Body of pancreas (tissue), 4 donors: ENCODE data around the gene FABP1. TPM values are rescaled to one million over a fixed set of nuclear protein-coding genes. Genes with fewer than 3 reads are reported as not detected.

Source experiments
- ATAC-seq: fragments of 150-250 bp; one replicate; pipeline ENCODE4 v1.9.1; 2016
- DNase-seq, 4 donors: peaks; one replicate each; pipeline ENCODE4 v3.0.0-alpha.2; 2019
- H3K27ac ChIP-seq, 4 donors: fragments of 200-600 bp; sonication (generic); 1 replicate in 3 of 4; 2 replicates in 1 of 4; pipeline versions ENCODE4 v1.5.1 to v1.6.1; 2016 to 2019; ENCODE audit warnings: mild to moderate bottlenecking in 1 of 4, mixed read lengths in 1 of 4, moderate library complexity in 1 of 4
- H3K27me3 ChIP-seq, 2 donors: fragments of 200-600 bp; sonication (generic); one replicate each; pipeline ENCODE4 v1.6.0; 2016; ENCODE audit warnings: mild to moderate bottlenecking in 1 of 2
- H3K36me3 ChIP-seq, 2 donors: fragments of 200-600 bp; sonication (generic); replicated peaks in 1 of 2; 2 replicates each; pipeline ENCODE4 v1.5.1; 2016; ENCODE audit warnings: low read depth in 2 of 2; ENCODE audit not compliant: insufficient read depth in 1 of 2
- H3K4me1 ChIP-seq: fragments of 200-600 bp; sonication (generic); one replicate; pipeline ENCODE4 v1.6.0; 2016
- H3K4me3 ChIP-seq, 2 donors: fragments of 200-600 bp; sonication (generic); 1 replicate in 1 of 2; 2 replicates in 1 of 2; pipeline ENCODE4 v1.5.1; 2016 to 2019
- H3K9me3 ChIP-seq, 3 donors: fragments of 200-600 bp; sonication (generic); 1 replicate in 2 of 3; 2 replicates in 1 of 3; pipeline ENCODE4 v1.5.1; 2016
- POLR2A ChIP-seq, 3 donors: fragments of 450-650 bp; IDR thresholded peaks; one replicate each; pipeline ENCODE4 v1.6.1; 2016; ENCODE audit warnings: antibody characterized with exemption in 3 of 3, mild to moderate bottlenecking in 2 of 3
- WGBS, 2 donors: methylation state at CpG; one replicate each; pipeline ENCODE4 v1.1.5; 2017; 5-methylcytosine and 5-hydroxymethylcytosine counted together
- intact Hi-C: fragments of 100-400 bp; cut with DNase I; formaldehyde crosslinking; loops from one replicate; pipeline ENCODE4 v1.15.1; 2023
- total RNA-seq, 2 donors: library from RNA; depleted of rRNA; stranded (reverse); fragments of >200 nt; gene quantifications; one replicate each; pipeline ENCODE4 v1.1.0, GENCODE V29; 2016
- TF ChIP-seq, protein P1 (sequence below), 7 experiments: fragments of 450-650 bp in 4 of 7; fragments of 200-600 bp in 3 of 7; sonication (generic) in 3 of 7; IDR thresholded peaks; one replicate each; pipeline ENCODE4 v1.5.1; 2016 to 2019; ENCODE audit warnings: antibody characterized with exemption in 7 of 7

Gene FABP1
- total RNA-seq, 2 donors from 2014 or later = not detected

DNA sequence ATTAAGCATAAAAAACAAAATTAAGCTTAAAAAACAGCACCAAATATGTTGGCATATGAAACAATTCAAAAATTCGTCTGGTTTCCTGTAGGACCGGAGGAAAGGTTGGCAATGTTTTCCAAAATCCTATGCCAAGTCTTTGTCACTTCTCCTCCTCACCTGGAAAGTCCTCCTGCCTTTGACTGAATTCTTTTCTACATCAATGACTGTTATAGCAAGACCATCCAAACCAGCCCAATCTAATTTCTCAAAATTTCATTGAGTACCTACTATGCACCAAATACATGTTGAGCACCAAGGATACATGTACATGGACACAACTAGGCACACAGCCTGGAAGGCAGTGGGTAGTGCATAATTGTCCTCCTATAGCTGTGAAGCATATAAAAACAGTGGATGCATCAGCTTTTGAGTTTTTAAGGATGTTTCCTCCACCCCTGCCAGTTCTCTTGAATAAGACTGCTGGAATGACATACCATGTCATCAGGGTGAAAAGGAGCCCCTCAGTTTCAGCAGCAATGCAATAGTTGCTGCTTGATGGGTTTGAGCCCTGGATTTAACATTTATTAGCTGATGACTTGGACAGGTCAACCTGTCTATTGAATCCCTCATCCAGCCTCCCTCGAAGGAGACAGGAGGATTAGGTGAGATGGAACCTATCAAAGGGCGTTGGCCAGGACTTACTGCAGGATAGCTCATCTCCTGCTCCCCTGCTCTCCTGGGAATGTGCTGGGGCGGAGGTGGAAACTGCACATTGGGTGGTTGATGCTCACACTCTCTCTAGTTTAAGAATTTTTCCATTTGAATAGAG lies 4.5 kb downstream of the FABP1 start:
- WGBS, 2 donors = 49 to 59% methylated on average over 5 of the region's 5 CpGs
- ATAC-seq (no peak), DNase-seq (no peak)
- no peaks in the 10 kb centered on the region for H3K27me3 ChIP-seq
- no peaks in the 10 kb centered on the region for H3K36me3 ChIP-seq
- no peak overlapping the region for H3K4me3 ChIP-seq
- H3K4me1 ChIP-seq = no peaks in the 10 kb centered on the region
- no peaks in the 10 kb centered on the region for H3K9me3 ChIP-seq
- intact Hi-C loops = no loop called here
- no peak overlapping the region for H3K27ac ChIP-seq
- no peak for TF ChIP-seq POLR2A (IDR thresholded peaks at IDR 0.05)
- TF ChIP-seq, protein P1, sequence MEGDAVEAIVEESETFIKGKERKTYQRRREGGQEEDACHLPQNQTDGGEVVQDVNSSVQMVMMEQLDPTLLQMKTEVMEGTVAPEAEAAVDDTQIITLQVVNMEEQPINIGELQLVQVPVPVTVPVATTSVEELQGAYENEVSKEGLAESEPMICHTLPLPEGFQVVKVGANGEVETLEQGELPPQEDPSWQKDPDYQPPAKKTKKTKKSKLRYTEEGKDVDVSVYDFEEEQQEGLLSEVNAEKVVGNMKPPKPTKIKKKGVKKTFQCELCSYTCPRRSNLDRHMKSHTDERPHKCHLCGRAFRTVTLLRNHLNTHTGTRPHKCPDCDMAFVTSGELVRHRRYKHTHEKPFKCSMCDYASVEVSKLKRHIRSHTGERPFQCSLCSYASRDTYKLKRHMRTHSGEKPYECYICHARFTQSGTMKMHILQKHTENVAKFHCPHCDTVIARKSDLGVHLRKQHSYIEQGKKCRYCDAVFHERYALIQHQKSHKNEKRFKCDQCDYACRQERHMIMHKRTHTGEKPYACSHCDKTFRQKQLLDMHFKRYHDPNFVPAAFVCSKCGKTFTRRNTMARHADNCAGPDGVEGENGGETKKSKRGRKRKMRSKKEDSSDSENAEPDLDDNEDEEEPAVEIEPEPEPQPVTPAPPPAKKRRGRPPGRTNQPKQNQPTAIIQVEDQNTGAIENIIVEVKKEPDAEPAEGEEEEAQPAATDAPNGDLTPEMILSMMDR (IDR thresholded peaks at IDR 0.05) = no peak

DNA sequence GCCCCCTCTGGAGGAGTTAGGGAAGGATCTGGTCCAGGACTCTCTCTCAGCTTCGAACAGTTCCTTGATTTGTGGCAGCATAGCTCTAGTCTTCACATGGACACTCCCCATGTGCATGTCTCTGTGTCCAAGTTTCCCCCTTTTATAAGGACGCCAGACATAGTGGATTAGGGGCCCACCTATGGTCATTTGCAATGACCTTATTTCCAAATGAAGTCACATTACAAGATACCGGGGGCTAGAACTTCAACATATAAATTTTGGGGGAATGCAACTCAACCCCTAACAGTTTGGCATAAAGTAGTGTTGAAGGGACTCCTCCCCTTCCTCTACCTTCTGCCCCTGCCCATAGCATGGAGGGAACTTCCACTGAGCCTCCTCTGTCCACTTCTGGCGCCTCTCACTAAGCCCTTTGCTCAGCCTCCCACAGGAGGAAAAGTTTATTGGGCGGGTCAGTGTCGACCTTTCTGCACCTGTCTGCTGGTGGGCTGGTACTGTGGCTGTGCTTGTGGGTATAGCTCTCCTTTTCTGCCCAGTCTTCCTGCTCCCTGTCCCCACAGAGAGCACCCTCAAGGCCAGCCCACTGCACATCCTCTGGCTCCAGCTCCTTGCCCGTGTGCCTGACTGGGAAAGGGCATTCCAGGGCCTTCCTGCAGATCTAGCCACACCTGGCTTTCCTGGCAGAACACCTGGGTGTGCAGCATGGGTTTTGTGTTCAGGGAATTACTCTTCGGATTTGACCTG lies 5.5 kb downstream of the FABP1 start:
- H3K4me1 ChIP-seq = no peaks in the 10 kb centered on the region
- TF ChIP-seq, protein P1 (IDR thresholded peaks at IDR 0.05) = no peak
- TF ChIP-seq POLR2A (IDR thresholded peaks at IDR 0.05) = no peak
- ATAC-seq (no peak), DNase-seq (no peak)
- H3K4me3 ChIP-seq = no peak overlapping the region
- H3K36me3 ChIP-seq = no peaks in the 10 kb centered on the region
- WGBS, 2 donors = 62 to 73% methylated on average over 8 of the region's 8 CpGs
- intact Hi-C loops = no loop called here
- H3K27me3 ChIP-seq = no peaks in the 10 kb centered on the region
- no peak overlapping the region for H3K27ac ChIP-seq
- no peaks in the 10 kb centered on the region for H3K9me3 ChIP-seq

DNA sequence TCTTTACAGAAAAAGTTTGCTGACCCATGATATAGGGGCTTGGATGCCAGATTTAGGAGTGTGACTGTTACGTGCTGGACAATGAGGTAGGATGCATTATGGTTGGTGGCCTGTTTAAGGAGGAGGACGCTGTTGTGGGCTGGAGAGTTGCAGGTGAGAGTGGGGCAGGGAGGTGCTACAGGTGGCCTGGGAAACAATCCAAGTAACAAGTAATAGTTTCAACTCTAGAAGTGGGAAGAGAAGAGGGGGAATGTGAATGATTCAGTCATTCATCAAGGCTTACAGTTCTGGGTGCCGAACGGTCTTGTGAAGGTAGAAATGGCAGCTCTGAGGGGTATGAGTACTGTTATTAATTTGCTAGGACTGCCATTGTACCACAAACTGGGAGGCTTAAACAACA lies 6.2 kb downstream of the FABP1 start:
- intact Hi-C loops = no loop called here
- H3K36me3 ChIP-seq = no peaks in the 10 kb centered on the region
- H3K27ac ChIP-seq = no peak overlapping the region
- ATAC-seq = no peak
- H3K4me3 ChIP-seq = no peak overlapping the region
- no peaks in the 10 kb centered on the region for H3K27me3 ChIP-seq
- TF ChIP-seq, protein P1 (IDR thresholded peaks at IDR 0.05) = no peak
- no peak for TF ChIP-seq POLR2A (IDR thresholded peaks at IDR 0.05)
- no peaks in the 10 kb centered on the region for H3K4me1 ChIP-seq
- WGBS, 2 donors = 73 to 94% methylated on average over 4 of the region's 4 CpGs
- DNase-seq = no peak
- H3K9me3 ChIP-seq = no peaks in the 10 kb centered on the region

DNA sequence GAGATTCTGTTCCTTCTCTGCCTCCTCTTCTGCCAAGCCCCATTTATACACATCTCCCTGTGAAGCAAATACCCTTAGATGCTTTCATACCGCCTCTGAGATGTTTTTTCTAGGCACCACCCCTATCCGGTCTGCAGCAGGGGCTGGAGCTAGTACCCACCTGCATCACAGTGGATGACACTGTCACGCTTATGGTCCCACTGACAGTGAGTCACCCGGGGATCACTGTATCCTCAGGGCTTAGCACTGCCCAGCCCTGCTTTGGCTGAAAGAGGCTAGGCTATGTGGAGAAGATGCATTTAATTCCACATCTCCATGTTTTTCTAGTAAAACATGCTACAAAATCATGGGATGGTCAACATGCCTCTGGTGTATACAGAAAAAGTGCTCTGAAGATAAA lies 9.9 kb downstream of the FABP1 start:
- ATAC-seq = no peak

More for the DNA sequence above, 9.9 kb downstream of the FABP1 start:
- intact Hi-C loops = no loop called here
- 51 to 62% methylated on average over 4 of the region's 4 CpGs for WGBS, 2 donors
- DNase-seq = no peak
- Histone ChIP-seq H3K36me3 (no peaks in the 10 kb centered on the region), H3K4me1 (no peaks in the 10 kb centered on the region), H3K27me3 (no peaks in the 10 kb centered on the region), H3K27ac (no peak overlapping the region), H3K9me3 (no peaks in the 10 kb centered on the region), H3K4me3 (no peak overlapping the region)
- TF ChIP-seq POLR2A (IDR thresholded peaks at IDR 0.05) = no peak
- TF ChIP-seq, protein P1 (IDR thresholded peaks at IDR 0.05) = no peak
